Bronchial epithelial cell (primary cell): ENCODE data around the gene C5orf47. TPM values are rescaled to one million over a fixed set of nuclear protein-coding genes. Genes with fewer than 3 reads are reported as not detected.

Experiments used
- DNase-seq: peaks from one replicate; pipeline ENCODE4 v3.0.0-alpha.2; 2010; ENCODE audit warnings: low read depth
- FAIRE-seq: peaks from 2 replicates; lab custom pipeline; 2011; peaks lifted over from hg19 to GRCh38; lab: Jason Lieb, UNC
- H3K27me3 ChIP-seq: 2 replicates; pipeline ENCODE4 v1.5.1; 2011; ENCODE audit warnings: low read length; ENCODE audit not compliant: control insufficient read depth, insufficient read depth
- H3K36me3 ChIP-seq: 2 replicates; pipeline ENCODE4 v1.5.1; 2011; ENCODE audit warnings: low read length; ENCODE audit not compliant: control insufficient read depth, insufficient read depth
- H3K4me3 ChIP-seq: 2 replicates; pipeline ENCODE4 v1.5.1; 2011; ENCODE audit warnings: mild to moderate bottlenecking, low read depth, low read length, control low read depth
- CTCF ChIP-seq: IDR thresholded peaks from 2 replicates; pipeline ENCODE4 v1.5.1; 2011; ENCODE audit warnings: mild to moderate bottlenecking, moderate library complexity, low read length, control low read depth, inconsistent platforms; ENCODE audit not compliant: insufficient read depth, severe bottlenecking
- total RNA-seq: library from RNA; depleted of rRNA; stranded (reverse); fragments of >200 nt; gene quantifications from 2 replicates; pipeline ENCODE4 v1.2.1, GENCODE V29; 2014

The C5orf47 gene
- total RNA-seq, 1 donor from 2014 or later: under 0.01 TPM

GRCh38 chr5:173945160-173945559 lies 43.8 kb upstream of the C5orf47 start:
- no peak for TF ChIP-seq CTCF
- no peak for FAIRE-seq

GRCh38 chr5:173946323-173946722 lies 42.6 kb upstream of the C5orf47 start:
- Histone ChIP-seq H3K4me3 (no peak overlapping the region), H3K36me3 (peaks cover 4% of the 10 kb centered on the region), H3K27me3 (no peaks in the 10 kb centered on the region)
- DNase-seq (no peak), FAIRE-seq (no peak)
- TF ChIP-seq CTCF: no peak

More at GRCh38 chr5:173945160-173945559, 43.8 kb upstream of the C5orf47 start:
- Histone ChIP-seq H3K27me3 (no peaks in the 10 kb centered on the region), H3K36me3 (peaks cover 3% of the 10 kb centered on the region), H3K4me3 (no peak overlapping the region)
- no peak for DNase-seq

GRCh38 chr5:173950829-173951228 lies 38.1 kb upstream of the C5orf47 start:
- no peak for DNase-seq
- Histone ChIP-seq H3K4me3 (no peak overlapping the region), H3K27me3 (no peaks in the 10 kb centered on the region), H3K36me3 (peaks cover 3% of the 10 kb centered on the region)
- FAIRE-seq: no peak
- TF ChIP-seq CTCF: no peak

- H3K36me3 ChIP-seq: peaks cover 5% of the 10 kb centered on the region
- TF ChIP-seq CTCF: no peak
- FAIRE-seq: no peak
- DNase-seq: no peak
- no peak overlapping the region for H3K4me3 ChIP-seq
- H3K27me3 ChIP-seq: no peaks in the 10 kb centered on the region
Observed at GRCh38 chr5:173953528-173954090, 35.4 kb upstream of the C5orf47 start.

- TF ChIP-seq CTCF: no peak
- no peak overlapping the region for H3K4me3 ChIP-seq
- peaks cover 5% of the 10 kb centered on the region for H3K36me3 ChIP-seq
- H3K27me3 ChIP-seq: no peaks in the 10 kb centered on the region
- DNase-seq (no peak), FAIRE-seq (no peak)
Observed at GRCh38 chr5:173954671-173955521, 34.1 kb upstream of the C5orf47 start.

GRCh38 chr5:173960986-173961385 lies 28.0 kb upstream of the C5orf47 start:
- FAIRE-seq: no peak

More at GRCh38 chr5:173960986-173961385, 28.0 kb upstream of the C5orf47 start:
- no peak for DNase-seq
- Histone ChIP-seq H3K27me3 (no peaks in the 10 kb centered on the region), H3K36me3 (no peaks in the 10 kb centered on the region), H3K4me3 (no peak overlapping the region)
- no peak for TF ChIP-seq CTCF
